Colon (tissue), 2 donors: Measurements from ENCODE around the gene ANO6.

Source experiments
- FAIRE-seq: peaks from 2 replicates; lab custom pipeline; 2012; peaks lifted over from hg19 to GRCh38; lab: Jason Lieb, UNC
- donor health status: control.
- donor health status: control.

Gene ANO6

DNA sequence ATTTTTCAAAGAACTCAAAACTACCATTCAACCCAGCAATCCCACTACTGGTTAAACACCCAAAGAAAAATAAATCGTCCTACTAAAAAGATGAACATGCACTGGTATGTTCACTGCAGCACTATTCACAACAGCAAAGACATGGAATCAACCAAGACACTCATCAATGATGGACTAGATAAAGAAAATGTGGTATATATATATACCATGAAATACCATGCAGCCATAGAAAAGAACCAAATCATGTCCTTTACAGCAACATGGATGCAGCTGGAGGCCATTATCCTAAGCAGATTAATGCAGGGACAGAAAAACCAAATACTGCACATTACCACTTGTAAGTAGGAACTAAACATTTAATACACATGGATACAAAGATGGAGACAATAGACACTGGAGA is 3.8 kb upstream of the ANO6 start:
- no peak for FAIRE-seq

GRCh38 chr12:45213107-45213506 is 2.8 kb upstream of the ANO6 start:
- FAIRE-seq = no peak

DNA sequence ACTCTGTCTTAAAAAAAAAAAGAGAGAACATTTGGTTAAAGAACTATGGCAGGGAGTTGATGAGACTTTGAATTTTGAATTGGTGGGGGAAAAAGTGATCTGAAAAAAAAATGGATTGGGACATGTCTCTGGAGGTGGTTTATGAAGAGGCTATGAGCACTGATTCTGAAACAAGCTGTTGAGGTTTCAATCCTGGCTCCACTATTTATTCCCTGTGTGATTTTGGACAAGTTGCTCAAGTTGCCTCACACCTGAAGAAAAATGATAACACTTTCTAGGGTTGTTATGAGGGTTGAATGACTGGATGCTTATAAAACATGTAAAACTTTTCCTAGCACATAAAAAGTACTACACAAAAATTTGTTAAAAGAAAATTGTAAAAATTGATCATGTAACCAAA is 1.8 kb upstream of the ANO6 start:
- FAIRE-seq = no peak

GRCh38 chr12:45214749-45215418 is 1.0 kb upstream of the ANO6 start:
- no peak for FAIRE-seq

GRCh38 chr12:45216230-45216982 is 511 bp downstream of the ANO6 start:
- FAIRE-seq = no peak

GRCh38 chr12:45216983-45217485 is 1.1 kb downstream of the ANO6 start:
- no peak for FAIRE-seq

DNA sequence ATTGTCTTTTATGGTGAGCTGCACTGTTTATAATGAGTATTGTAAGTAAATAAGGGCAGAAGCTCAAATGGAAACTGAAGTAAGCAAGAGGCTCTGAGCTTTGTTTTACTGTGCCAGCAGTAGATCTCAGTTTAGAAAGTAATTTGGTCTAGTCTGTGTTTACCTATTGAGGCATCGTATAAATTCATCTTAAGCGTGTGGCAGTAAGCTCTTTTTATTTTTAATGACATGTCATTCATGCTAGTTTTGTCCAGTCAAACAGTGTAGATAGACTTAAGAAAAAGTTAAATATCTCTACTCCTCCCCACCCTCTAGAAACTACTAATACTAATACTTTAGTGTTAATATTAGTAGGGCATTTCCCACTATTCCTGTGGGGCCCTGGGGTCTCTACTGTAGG is 2.0 kb downstream of the ANO6 start:
- no peak for FAIRE-seq

- no peak for FAIRE-seq
Measured at GRCh38 chr12:45219621-45220020, 3.7 kb downstream of the ANO6 start.

- no peak for FAIRE-seq
Measured at GRCh38 chr12:45220363-45220931, 4.6 kb downstream of the ANO6 start.

- no peak for FAIRE-seq
Measured at GRCh38 chr12:45220969-45221368, 5.1 kb downstream of the ANO6 start.

DNA sequence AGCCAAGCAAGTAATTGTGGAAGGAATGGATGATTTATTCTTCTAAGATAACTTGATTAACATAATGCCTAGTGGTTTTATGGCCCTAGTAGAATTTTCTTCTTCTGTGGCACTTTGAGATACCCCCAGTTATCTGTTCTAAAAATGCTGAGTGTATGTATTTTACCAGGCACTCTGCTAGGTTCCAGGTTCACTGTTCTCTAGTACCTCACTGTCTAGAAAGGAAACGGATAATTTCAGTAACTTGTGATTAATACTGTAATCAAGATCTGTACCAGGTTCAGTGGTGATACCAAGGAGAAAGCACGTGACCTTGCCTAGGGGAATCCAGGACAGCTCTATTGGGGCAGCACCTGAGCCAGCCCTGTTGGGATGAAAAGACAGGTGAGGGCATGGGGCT is 8.0 kb downstream of the ANO6 start:
- FAIRE-seq = no peak

- FAIRE-seq = no peak
Measured at GRCh38 chr12:45224311-45224710, 8.4 kb downstream of the ANO6 start.

DNA sequence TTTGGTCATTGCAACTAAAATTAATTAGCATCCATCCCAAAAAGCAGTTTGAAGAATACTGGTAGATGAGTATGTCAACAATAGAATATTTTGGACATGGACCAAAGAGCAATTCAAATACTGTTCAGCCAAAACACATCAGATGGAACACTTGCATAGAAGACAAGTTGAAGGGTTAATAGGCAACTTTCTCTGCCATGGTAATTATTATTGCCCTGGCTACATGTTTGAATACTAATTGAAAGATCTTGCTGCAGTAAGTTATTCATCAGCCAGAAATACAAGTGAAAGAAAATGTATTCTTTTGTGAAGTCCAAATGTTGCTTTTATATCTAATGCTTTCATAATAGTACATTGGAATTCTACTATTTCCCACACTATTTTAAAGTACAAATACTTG is 10.1 kb downstream of the ANO6 start:
- no peak for FAIRE-seq

DNA sequence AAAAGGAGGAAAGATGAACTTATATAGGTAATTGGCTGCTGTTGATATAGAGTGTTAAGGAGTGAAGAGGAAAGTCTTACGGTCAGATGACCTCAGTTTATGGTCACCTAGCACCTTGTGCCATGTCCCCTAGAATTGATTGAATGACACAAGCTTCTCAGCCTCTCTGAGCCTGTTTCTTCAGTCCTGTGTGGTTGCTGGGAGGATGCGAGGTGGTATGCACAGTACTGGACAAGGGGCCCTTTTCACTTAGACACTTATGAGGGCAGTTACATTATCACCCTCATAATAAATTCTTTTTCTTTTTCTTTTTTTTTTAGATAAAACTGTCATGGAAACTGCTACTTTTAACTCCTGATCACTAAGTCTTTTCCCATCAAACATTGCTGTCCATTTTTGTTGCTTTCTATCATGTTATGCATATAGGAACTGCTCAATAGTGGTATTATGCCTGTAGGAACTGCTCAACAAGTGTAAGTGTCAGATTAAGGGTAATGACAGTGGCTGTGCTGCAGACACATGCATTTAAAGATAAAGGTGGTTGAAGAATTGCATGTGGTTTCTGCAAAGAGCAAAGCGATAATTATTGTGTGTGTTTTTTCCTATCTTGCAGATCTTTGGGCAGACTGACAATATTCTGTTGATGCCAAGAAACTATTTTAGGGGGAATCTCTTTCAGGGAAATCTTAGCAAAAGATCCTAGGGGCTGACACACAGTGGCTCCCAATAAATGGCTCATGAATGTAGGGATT is 11.6 kb downstream of the ANO6 start:
- no peak for FAIRE-seq

GRCh38 chr12:45231515-45232145 is 15.7 kb downstream of the ANO6 start:
- no peak for FAIRE-seq

GRCh38 chr12:45232146-45232755 is 16.4 kb downstream of the ANO6 start:
- FAIRE-seq = no peak

DNA sequence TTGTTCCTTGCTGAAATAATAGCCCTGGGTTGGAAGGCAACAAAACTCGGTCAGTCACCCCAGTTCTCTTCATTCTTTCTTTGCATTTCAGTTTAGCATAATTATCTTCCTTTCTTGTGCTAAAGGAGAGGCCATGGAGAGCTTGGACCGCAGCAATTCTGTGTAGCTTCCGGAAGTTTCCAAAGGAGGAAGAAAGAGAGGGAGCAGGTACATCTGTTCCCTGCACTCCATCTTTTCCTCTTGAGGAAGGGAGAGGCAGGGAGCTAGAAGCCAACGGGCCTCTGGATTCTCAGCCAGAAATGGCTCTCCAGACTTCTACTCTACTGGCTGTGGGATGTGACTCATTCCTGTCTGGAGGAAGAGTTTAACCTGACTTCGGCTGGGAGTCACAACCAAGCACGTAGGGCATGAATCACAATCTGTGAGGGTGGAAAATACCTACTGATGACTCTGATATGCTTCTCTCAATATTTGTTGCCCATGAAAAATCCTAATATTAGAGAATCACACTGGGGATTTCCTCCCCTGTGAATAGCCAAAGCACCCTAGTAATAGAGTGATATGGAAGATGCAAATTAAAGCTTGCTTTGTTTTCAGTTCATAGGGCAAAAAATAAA is 17.0 kb downstream of the ANO6 start:
- FAIRE-seq = no peak

DNA sequence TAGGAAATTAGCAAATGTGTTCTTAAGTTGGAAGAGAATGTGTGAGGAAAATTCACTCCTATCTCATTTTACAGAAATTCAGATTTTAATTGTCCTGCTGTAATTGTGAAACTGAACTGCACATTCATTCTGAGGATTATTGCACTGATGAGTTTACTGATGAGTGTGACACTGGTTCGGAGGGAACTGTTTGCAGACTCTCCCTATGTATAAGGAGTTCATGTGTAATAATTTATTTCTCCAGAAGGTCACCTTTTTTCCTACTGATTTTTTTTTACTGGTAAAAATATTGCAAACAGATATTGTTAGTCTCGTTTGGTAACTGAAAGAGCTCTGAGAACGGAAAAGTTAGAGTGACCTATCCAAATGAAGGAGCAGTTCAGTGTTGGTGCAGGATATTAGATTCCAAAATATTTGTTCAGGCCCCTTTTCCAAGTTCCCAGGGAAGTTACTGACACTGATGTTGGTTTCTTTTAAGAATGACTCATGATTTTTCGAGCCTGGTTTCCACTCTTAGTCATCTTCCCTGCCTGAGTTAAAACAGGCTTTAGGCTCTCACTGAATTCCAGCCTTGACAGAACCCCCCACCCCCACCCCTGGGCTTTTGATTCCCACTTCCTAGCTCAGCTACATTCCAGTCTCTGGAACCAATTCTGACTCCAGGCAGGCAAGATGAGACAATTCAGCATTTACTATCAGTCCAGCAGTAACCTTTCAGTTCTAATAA is 18.4 kb downstream of the ANO6 start:
- FAIRE-seq = no peak

DNA sequence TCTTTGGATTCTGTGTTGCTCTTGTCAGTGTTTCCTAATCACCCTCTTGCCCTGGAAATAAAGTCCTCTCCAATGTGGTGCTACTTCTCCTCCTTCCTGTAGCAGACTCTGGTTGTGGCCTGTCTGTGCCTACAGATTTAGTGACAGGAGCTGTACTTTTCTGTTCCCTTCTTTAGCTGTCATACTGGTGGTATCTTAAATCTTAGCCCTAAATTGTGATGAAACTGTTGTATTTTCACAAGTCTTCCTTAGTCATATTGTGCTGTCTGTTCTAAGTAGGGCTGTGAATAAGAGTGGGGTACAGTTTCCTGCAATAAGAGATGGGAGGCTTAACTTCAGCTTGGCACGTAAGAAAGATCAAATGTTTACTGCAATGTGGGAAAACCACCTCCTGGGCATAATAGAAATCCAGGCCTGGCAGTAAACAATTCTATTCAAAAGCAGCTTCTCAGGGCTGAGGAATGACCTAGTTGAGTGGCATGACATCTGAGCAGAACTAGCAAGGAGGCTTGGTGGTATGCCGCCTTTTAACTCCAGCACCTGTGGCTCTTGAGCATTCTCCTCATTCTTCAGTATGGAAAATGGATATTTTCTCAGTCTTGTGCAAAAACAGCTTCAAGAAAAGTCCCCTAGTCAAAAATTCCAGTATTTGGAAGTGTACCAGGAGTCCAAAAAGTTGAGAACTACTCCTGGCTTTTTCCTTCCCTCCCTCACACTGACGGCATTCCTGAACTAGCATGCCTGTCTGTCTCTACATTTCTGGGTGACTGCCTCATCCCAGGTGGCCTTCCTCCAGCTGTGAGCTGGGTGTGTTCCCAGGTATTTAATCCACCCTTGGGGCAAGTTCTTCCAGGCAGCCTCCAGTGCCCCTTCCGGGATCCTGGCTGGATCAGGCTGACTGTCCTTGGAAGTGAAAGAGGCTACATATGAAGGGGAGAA is 19.5 kb downstream of the ANO6 start:
- no peak for FAIRE-seq
